Measurements from ENCODE around the gene ATXN1.
A peak's percentile ranks its signal among the peaks of the same experiment; 100 is the strongest.

The ATXN1 gene

DNA sequence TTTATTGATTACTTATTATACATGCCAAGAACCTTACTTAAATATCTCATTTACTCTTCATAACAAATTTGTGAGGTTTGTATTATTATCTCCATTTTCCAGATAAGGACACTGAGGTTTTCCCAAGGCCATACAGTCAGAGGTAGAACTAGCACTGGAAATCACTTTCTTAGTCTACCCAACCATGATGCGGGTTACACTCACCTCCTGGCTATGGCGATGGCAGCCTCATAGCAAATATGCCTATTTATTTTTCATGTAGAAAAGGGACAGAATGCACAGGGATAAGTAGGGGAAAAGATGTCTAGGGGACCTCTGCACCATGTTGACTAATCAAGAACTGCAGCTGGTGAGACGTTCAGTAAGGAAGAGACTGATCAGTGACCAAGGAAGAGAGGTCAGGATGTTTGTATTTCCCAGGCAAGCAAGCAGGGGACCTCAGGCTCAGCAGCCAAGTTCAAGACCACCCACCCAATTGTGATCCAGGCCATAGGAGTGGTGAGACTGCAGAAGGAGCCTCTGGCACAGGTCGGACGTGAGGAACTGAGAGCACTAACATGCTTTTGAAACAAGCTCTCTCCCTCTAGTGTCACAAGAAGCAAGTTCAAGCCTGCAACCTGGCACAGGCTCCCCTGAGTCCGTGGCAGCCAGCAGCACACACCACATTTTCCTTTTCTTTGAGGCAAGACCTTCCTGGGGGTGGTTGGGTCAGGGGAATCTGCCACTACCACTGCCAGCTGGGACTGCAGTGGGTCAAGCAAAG is 425.0 kb downstream of the ATXN1 start:
- no peak for DNase-seq (ENCODE audit: low read depth, low spot score)

DNA sequence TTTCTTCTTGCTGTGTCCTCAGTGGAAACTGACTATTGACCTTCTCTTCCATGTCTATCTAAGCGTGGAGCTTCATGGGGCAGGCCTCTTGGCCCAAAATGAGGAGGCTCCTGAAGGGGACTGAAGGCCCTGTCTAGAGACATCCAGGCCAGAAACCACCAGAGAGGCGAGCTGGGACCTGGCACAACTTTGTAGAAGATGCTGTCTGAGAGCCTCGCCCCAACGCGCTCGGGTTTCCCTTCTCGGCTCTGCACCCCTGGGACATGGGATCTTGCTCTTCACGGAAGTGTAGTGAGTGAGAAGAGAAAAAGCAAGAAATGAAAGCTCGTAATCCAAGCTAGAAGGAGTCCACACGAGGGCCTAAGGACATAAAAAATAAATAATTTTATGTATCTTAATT is 426.1 kb downstream of the ATXN1 start:
- DNase-seq (ENCODE audit: low read depth, low spot score), result no peak

DNA sequence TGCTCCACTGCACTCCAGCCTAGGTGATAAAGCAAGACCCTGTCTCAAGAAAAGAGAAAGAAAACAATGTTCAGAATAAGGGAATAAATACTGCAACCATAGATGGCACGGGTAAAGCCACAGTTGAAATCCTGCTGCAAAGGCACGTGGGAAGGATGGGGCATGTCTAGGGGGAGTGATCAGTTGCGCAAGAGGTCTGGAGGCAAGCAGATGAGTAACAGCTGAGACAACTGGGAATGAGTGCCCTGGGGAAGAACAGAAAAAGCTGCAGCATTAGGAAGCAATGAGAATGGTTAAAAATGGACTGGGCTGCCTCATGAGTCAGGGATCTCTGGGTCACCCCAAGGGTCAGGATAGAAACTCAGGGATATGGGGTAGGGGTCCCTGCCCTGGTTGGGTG is 426.6 kb downstream of the ATXN1 start:
- no peak for DNase-seq (ENCODE audit: low read depth, low spot score)

DNA sequence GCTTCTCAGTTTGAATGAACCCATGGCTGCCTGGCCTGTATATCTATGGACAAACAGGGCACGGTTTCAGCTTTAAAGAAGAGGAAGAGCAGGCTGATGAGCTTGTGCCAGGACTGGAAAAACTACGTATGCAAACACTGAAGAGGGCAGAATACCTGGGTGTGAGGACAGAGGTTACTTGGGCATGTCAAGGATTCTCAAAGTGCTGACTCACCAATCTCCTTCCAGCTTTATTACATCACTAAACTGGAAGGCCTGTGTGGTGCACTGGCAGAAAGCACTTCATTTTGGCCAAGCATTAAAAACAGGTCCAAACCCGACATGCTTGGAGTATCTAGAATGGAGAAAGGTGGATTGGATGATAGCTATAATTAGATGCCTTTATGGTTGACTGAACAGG is 427.7 kb downstream of the ATXN1 start:
- DNase-seq (ENCODE audit: low read depth, low spot score), result no peak

DNA sequence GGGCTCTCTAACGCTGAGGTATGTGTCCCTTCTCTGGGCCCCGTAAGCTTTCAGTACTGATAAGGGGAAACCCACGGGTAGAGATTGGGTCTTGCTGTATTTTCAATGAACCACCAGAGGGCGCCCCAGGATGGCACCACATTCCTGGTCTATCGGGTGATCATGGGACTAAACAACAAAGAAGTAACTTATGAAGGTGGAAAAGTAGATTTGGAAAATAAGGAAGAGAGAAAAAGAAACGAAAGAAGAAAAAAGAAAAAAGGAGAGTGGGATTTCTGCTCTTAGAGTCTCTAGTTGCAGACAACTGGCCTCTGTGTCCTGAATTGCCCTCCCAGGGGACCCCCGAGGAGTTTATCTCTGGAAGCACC is 429.1 kb downstream of the ATXN1 start:
- DNase-seq (ENCODE audit: low read depth, low spot score), result peak; percentile 79

DNA sequence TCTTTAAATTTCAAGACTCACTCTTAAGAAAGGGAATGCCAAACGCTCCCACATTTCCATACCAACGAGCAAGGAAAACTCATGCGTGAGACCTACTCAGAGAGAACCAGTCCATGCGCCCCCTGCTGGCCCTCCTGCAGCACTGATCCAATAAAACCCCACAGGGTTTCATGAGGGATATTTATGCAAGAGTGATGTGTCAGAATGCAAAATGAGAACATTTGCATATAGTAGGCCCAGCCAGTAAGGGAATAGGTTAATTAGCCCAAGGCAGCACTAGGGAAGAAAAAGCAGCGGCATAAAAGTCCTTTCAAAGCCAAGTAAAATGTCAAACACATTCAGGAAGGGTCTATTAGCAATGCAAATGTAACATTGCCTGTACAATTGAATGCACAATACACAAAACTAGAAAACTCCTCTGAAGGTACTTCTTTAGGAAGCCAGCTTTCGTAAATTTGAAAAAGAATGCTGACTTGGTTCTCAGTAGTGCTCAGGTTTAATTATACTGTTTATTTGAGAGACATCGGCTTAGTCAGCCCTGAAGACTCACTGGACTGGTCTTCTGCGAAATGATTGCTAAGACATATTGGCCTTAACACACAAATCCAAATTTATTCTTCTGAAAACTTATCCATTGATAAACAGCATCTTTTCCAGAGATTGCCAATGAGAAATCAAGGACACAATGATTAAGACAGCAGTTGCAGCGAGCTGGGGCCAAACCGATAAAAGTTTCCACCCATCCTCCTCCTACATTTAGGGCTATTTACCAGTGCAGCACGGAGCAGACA is 429.7 kb downstream of the ATXN1 start:
- DNase-seq (ENCODE audit: low read depth, low spot score), result no peak

DNA sequence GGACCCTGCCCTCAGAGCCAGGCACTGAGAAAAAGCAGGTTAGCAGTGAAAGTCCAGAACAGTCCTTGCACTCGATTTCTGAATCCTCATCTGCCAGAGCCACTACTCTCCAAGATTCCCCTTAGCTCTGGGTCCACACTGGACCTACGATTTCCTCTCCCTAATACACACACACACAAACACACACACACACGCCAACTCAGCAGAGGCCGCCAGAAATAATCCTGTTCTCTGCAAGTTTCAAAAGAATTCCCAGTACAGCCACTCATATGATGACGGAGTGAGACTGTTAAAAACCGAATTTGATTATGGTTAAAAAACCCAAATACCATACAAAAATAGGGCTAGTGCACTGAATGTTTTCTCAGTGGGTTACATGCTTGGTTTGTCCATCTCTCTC is 432.0 kb downstream of the ATXN1 start:
- DNase-seq (ENCODE audit: low read depth, low spot score), result no peak

DNA sequence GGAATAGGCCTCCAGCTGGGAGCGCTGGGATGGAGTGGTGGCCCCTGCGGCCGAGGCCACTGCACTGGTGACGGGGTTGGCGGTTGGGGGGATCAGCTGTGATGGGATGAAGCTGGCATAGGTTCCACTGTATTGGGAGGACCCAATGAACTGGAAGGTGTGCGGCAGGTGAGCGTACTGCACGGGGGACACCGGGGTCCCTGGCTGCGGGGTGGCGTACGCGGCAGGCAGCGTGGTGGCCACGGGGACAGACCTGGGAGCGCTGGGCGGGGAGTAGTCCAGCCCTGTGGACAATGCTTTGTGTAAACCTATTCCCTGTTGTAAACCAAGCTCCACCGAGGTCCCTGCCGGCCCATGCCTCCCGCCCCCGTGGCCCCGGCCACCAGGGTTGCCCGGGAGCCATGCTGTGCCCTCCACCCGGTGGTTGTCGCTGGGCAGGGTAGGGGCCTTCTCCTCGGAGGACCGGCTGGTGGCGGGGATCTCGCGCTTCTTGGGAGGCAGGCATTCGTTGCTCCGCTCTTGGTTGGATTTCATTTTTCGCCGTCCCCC is 433.4 kb downstream of the ATXN1 start:
- DNase-seq (ENCODE audit: low read depth, low spot score), result no peak

DNA sequence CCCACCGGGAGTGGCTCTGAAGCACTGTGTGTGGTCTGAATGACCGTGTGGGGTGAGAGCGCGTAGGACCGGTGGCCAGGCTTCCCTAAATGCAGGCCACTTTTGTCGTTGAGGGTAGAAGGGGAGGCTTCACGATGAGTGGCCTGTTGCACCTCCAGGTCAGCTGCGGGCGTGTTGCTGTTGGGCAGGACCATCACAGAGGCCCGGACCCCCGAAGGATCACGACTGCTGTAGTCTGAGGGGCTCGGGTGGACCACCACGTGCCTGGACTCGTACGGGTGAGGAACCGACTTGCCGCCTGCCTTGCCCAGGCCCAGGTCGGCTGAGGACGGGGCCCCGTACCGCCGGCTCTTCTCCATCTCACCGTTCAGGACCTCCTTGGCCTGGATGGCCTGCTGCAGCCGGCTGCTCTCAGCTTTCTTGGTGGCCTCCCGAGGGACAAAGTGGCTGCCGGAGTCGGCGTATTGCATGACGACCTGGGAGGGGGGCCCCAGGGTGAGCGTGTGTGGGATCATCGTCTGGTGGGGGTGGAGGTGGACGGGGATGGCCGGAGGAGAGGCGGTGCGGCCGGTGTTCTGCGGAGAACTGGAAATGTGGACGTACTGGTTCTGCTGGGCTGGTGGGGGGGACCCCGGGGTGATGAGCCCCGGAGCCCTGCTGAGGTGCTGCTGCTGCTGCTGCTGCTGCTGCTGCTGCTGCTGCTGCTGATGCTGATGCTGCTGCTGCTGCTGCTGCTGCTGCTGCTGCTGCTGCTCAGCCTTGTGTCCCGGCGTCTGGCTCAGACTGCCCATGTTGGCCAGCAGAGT is 434.1 kb downstream of the ATXN1 start:
- no peak for DNase-seq (ENCODE audit: low read depth, low spot score)

DNA sequence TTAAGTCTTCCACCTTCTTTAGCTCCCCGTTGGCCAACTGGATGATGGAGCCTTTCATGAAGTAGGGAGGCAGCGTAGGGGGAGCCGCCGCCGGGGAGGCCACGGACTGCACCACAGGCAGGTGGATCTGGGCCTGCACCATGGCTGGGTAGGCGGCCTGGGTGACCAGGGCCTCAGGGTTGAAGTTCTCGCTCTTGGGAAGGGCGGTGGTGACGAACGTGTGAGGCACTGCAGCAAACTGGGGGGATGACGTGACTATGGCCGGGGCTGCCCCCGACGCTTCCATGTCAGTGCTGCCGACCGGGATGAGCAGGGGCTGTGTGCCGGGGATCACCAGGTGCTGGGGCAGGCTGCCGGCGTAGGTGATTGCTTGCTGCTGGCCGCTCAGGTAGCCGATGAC is 434.7 kb downstream of the ATXN1 start:
- DNase-seq (ENCODE audit: low read depth, low spot score), result no peak

DNA sequence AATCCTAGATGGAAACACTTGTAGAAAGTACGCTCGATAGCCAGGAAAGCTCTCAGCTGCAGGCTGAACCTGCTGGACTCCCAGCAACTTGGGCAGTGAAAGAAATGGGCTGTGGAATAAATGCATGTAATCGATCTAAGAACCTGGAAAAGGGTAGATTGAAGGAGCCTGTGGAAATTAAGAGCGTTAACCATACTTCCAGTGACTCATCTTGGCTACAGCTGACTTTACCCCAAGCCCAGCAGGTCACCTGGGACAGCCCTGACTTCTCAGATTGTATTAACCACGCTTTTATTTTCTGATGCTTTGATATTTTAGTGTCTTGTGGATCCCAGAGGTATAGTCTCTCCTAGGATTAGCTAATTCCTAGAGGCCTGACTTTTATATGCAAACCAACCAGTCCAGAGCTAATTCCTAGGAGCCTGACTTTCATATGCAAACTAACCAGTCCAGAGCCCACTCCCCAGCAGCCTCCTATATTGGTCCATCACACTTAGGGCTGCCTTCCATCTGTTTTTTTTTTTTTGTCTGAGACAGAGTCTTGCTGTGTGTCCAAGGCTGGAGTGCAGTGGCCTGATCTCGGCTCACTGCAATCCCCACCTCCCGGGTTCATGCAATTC is 436.5 kb downstream of the ATXN1 start:
- DNase-seq (ENCODE audit: low read depth, low spot score), result no peak

DNA sequence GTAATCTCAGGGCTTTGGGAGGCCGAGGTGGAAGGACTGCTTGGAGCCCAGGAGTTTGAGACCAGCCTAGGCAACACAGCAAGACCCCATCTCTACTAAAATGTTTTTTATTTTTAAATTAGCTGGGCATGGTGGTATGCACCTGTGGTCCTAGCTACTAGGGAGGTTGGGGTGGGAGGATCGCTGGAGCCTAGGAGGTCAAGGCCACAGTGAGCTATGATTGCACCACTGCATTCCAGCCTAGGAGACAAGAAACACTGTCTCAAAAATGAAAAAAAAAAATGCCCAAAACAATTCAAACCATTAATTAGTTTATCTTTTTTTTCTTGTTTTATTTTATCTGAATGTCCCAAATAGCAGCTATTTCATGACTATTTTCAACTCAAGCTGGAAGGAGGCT is 437.1 kb downstream of the ATXN1 start:
- DNase-seq (ENCODE audit: low read depth, low spot score), result no peak

DNA sequence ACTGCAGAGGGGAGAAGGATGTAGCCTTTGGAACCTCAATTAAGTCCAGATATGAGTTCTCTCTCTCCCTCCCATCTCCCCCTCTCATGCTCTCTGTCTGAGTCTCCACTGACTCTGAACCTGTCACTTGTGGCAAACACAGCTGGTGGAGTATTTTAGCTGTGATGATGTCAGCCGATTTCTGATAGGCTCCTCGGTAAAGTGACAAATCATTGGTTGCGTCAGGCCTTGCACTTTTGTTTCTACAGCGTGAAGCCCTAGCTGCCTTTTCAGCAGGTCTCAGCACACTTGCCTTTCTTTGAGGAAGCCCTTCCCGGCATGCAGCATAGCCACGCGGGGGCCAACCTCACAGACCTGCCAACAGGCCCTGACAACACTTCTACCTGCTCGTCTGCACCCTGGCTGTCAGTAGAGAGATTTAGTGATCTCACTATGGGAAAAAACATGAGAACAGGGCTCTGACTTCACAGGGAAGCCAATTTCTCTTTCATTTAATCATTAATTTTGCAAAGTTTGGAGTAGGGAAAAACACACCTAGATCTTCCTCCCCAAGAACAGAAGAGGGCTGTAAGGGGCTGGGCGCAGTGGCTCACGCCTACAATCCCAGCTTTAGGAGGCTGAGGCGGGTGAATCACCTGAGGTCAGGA is 438.5 kb downstream of the ATXN1 start:
- no peak for DNase-seq (ENCODE audit: low read depth, low spot score)

DNA sequence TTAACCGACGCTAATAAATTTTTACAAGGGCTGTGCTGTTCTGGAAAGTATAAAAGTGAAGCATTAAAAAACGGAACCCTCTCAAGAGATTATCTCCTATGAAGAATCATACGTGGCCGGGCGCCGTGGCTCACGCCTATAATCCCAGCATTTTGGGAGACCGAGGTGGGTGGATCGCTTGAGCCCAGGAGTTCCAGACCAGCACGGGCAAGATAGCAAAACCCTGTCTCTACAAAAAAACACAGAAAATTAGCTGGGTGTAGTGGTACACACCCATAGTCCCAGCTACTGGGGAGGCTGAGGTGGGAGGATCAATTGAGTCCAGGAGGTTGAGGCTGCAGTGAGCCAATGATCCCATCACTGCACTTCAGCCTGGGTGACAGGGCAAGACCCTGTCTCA is 439.4 kb downstream of the ATXN1 start:
- DNase-seq (ENCODE audit: low read depth, low spot score), result no peak

DNA sequence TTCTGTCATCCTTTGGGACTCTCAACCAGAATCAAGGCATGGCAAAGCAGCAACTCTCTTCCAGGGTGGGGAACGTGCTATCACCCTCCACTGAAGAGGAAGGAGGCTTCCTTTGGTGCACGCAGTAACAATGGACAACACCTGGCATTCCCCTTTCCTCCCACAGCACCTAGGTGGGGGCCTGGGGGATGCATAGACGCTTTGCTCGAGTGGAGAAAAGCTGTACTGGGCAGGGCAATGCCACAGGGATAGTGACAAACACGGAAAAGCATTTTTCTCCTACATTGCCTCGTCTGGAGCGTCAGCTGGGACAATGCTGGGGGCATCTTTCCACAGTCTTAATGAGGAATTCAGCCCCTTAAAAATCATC is 439.9 kb downstream of the ATXN1 start:
- no peak for DNase-seq (ENCODE audit: low read depth, low spot score)

DNA sequence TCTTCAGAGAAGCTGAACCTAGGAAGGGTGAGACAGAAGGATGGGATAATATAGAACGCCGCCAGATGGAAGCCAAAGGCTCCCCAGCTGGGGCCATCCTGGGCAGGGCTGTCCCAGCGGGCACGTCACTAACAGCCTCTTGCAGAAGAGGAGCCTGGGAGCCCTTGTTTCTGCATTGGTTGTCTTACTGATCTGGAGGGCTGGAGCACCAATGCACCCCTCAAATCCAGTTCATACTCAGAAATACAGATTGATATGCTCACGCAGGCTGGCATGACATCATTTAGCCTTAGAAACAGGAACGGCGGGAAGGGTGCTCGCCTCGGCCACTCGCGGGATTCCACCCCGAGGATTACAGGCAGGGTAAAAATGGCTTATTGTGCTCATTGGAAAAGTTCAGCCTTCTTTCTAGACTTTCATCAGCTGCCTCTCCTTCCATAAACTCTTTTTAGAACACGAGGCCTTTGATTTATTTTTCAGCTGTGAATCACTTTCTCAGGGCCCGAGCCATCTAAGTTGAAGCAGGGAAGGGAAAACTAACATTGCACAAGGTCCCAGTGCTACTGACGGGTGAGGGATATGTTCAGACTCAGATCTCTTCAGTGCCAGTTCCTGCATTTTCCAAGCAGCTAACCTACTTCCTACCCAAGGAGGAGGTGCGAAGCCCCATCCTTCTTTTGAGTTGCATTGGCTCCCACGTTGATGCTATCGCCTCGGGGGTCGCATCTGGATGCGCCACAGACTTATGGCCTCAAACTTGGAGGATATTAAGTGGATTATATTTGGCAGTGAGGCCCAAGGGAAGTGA is 440.5 kb downstream of the ATXN1 start:
- no peak for DNase-seq (ENCODE audit: low read depth, low spot score)

DNA sequence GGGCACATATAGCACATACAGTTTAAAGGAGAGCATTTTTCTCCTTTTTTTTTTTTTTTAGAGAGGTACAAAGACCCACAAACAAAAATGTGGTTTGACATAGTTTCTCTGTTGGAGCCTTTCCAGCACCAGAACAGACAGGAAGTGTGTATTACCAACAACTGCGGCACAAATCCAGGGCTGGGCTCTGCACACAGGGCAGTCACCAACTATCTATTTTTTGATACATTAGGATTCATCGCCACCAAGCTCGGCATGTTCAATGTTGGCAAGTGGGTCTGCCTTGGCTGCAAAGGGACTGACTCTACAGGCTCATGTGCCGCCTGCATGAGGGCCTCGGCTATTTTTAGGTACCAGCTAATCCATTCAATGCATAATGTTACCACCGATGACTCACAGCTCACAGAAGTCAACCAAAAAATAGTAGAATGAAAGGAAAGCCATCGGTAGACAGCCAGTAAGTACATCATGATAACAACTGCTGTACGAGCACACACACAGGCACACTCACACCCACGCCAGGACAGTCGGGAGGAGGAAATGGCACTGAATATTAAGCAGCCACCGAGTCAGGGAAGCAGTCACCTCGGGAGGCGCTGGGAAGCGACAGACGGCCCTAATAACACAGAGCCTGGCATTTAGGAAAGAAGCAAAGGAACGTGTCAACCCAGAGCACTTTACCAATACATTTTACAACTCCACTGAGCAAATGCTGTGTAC is 441.3 kb downstream of the ATXN1 start:
- no peak for DNase-seq (ENCODE audit: low read depth, low spot score)

DNA sequence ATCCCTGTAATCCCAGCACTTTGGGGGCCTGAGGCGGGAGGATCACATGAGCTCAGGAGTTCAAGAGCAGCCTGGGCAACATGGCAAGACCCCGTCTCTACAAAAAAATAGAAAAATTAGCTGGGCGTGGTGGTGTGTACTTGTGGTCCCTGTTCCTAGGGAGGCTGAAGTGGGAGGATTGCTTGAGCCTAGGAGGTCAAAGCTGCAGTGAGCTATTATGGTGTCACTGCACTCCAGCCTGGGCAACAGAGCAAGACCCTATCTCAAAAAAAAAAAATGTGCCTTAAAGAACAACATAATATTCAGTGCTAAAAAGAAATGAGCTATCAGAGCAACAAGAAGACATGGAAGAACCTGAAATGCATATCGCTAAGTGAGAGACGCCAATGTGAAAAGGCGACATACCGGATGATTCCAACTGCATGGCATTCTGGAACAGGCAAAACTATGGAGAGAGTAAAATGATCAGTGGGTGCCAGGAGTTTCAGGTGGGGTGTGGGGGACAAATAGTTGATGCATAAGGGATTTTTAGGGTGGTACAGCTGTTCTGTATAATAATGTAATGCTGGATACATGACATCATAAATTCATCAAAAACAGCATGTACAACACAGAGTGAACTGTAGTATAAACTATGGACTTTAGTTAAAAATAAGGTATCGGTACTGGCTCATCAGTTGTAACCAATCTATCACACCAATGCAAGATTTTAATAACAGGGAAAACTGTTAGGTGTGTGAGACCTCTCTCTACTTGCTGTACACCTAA is 442.1 kb downstream of the ATXN1 start:
- DNase-seq (ENCODE audit: low read depth, low spot score), result no peak

DNA sequence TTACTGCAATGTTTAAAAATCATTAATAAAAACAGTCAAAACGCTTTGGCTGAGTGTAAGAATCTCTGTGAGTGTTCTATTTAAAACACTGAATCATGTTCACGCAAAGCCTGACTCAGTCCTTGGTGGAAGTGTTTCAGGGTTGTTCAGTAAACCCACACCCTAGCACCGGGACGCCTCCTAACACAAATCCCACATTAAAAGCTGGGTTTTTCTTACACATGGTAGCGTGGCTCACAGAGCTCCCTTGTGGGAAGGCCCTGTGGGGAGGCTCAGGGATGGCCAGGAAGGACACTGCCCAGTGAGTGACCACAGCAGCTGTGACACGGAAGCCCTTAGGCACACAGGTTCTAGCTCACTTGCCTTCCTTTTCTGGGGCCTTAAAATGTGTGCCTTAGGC is 442.7 kb downstream of the ATXN1 start:
- no peak for DNase-seq (ENCODE audit: low read depth, low spot score)

All from iPS DF 19.7 (cell line).